Effector memory CD8-positive, alpha-beta T cell (primary cell): Measurements from ENCODE around the gene ZC3H11A.
"Not testable (repeated sequence)": the region's sequence is repeated elsewhere in the genome, so short reads cannot be mapped to it uniquely, and the experiment has no call there.

Experiments used
- ATAC-seq: fragments of 150-1000 bp; cut with Tn5 transposase; replicated peaks from 2 replicates; pipeline ENCODE4 v1.10.0; 2021; ENCODE audit warnings: mild to moderate bottlenecking, moderate library complexity
- DNase-seq, 3 experiments: peaks; one replicate each; pipeline ENCODE4 v3.0.0; 2021
- H3K27ac Mint-ChIP-seq, 2 donors: one replicate each; pipeline ENCODE4 v1.8.0; 2022; ENCODE audit warnings: mild to moderate bottlenecking in 2 of 2, mixed read lengths in 2 of 2, moderate library complexity in 2 of 2
- H3K27me3 Mint-ChIP-seq, 2 donors: one replicate each; pipeline ENCODE4 v1.8.0; 2022; ENCODE audit warnings: mixed read lengths in 2 of 2
- H3K36me3 Mint-ChIP-seq: one replicate; pipeline ENCODE4 v1.8.0; 2022; ENCODE audit warnings: mild to moderate bottlenecking, moderate library complexity, mixed read lengths; ENCODE audit not compliant: insufficient read depth
- H3K4me1 Mint-ChIP-seq, 2 donors: one replicate each; pipeline ENCODE4 v1.8.0; 2022; ENCODE audit warnings: low read depth in 2 of 2, mixed read lengths in 2 of 2
- H3K4me3 Mint-ChIP-seq, 2 donors: one replicate each; pipeline ENCODE4 v1.8.0; 2022; ENCODE audit warnings: mild to moderate bottlenecking in 2 of 2, mixed read lengths in 2 of 2, moderate library complexity in 2 of 2
- H3K9me3 Mint-ChIP-seq, 2 donors: one replicate each; pipeline ENCODE4 v1.8.0; 2022; ENCODE audit warnings: mixed read lengths in 2 of 2

Gene ZC3H11A

DNA sequence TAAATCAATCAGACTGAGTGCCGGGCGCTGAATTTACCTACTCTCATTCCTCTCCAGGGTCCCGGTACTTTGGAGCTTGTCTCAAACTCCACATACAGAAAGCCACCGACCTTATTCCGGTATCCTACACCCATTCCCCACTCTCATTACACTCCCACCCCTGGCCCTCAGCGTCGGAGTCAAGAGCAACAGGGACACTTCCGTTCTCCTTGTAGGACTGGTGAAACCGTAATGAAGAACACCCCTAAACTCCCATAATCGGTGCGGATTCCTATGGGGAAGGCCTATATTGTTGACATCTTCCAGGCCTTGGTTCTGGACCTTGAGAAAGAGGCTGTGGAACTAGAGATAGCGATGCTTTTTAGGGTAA lies 798 bp downstream of the ZC3H11A start:
- Mint-ChIP-seq H3K4me1 (peaks cover 25 to 51% of the 10 kb centered on the region in 2 donors), H3K27me3 (no peaks in the 10 kb centered on the region), H3K27ac (peak overlapping the region; percentile 96 to 97), H3K9me3 (no peaks in the 10 kb centered on the region), H3K36me3 (peaks cover 14% of the 10 kb centered on the region), H3K4me3 (peak overlapping the region; percentile 95)
- DNase-seq (peak in 2 of 3 experiments; percentile 2 to 24), ATAC-seq (no peak)

DNA sequence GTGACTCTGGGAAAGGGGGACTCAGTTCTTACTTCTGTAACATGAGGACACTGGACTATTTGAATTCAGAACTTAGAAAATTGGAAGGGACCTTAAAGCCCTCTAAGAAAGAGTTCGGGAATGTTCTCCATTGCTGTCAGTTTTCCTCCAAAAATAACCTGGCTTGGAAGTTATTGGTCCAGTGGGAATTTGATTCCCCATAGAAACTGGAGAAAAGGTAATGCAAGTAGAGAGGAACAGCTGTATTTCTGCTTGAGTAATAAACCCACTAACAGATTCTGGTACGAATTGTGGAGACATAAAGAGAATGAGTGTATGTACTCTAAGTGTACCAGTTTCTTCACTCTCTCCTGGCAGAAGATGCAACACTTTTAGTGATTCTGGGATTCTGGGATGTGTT lies 1.8 kb downstream of the ZC3H11A start:
- ATAC-seq (no peak), DNase-seq (no peak)
- peaks cover 14% of the 10 kb centered on the region for H3K36me3 Mint-ChIP-seq

DNA sequence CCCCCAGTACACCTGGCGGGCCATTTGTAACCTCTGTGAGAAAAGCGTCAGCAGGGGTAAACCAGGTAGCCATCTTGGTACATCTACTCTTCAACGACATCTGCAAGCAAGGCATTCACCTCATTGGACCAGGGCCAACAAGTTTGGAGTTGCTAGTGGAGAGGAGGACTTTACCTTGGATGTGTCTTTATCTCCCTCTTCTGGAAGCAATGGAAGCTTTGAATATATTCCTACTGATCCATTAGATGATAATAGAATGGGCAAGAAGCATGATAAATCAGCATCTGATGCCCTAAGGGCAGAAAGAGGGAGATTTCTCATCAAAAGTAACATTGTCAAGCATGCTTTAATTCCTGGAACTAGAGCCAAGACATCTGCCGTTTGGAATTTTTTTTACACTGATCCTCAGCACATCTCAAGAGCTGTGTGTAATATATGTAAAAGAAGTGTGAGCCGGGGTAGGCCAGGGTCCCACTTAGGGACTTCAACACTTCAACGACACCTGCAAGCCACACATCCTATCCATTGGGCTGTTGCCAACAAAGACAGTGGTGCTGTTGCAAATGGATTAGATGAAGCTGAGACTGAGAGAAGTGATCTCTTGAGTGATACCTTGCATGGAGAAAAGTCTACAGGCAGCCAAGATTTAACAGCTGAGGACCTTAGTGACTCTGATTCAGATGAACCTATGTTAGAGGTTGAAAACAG lies 2.7 kb downstream of the ZC3H11A start:
- Mint-ChIP-seq H3K36me3 (peaks cover 19% of the 10 kb centered on the region), H3K27ac (no peak overlapping the region)

More for the DNA sequence above, 1.8 kb downstream of the ZC3H11A start:
- Mint-ChIP-seq H3K4me1 (peaks cover 25 to 56% of the 10 kb centered on the region in 2 donors), H3K27ac (peak overlapping the region in 1 of 2 donors; percentile 97), H3K9me3 (no peaks in the 10 kb centered on the region), H3K27me3 (no peaks in the 10 kb centered on the region), H3K4me3 (peak overlapping the region; percentile 95)

DNA sequence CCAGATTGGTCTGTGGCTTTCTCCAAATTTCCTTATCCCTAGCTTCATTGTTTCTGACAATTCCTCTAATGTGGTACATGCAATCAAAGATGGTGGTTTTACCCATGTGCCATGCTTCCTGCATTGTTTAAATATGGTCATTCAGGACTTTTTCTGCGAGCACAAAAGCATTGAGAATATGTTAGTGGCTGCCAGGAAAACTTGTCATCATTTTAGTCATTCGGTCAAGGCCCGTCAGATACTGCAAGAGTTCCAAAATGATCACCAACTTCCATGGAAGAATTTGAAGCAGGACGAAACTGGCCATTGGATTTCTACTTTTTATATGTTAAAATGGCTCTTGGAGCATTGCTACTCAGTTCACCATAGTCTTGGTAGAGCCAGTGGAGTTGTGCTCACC lies 3.7 kb downstream of the ZC3H11A start:
- ATAC-seq (no peak), DNase-seq (no peak)
- peak overlapping the region in 1 of 2 donors; percentile 3 for H3K4me3 Mint-ChIP-seq
- H3K27me3 Mint-ChIP-seq: no peaks in the 10 kb centered on the region
- peaks cover 30% of the 10 kb centered on the region for H3K36me3 Mint-ChIP-seq
- H3K4me1 Mint-ChIP-seq: peaks cover 29 to 66% of the 10 kb centered on the region in 2 donors
- peak overlapping the region in 1 of 2 donors; percentile 19 for H3K27ac Mint-ChIP-seq
- H3K9me3 Mint-ChIP-seq: no peaks in the 10 kb centered on the region

More for the DNA sequence above, 2.7 kb downstream of the ZC3H11A start:
- H3K27me3 Mint-ChIP-seq: no peaks in the 10 kb centered on the region
- ATAC-seq (no peak), DNase-seq (no peak)
- H3K9me3 Mint-ChIP-seq: no peaks in the 10 kb centered on the region
- peaks cover 26 to 61% of the 10 kb centered on the region in 2 donors for H3K4me1 Mint-ChIP-seq
- H3K4me3 Mint-ChIP-seq: peak overlapping the region in 1 of 2 donors; percentile 95

DNA sequence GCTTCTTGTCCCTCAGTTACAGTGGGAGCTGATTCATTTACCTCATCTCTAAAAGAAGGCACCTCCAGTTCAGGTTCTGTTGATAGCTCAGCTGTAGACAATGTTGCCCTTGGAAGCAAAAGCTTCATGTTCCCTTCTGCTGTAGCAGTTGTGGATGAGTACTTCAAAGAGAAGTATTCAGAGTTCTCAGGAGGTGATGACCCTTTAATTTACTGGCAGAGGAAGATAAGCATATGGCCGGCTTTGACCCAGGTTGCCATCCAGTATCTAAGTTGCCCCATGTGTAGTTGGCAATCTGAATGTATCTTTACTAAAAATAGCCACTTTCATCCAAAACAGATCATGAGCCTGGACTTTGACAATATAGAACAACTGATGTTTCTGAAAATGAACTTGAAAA lies 4.5 kb downstream of the ZC3H11A start:
- Mint-ChIP-seq H3K4me3 (no peak overlapping the region), H3K27ac (peak overlapping the region in 1 of 2 donors; percentile 46), H3K4me1 (peaks cover 31 to 69% of the 10 kb centered on the region in 2 donors), H3K9me3 (no peaks in the 10 kb centered on the region), H3K27me3 (no peaks in the 10 kb centered on the region), H3K36me3 (peaks cover 37% of the 10 kb centered on the region)
- DNase-seq (no peak), ATAC-seq (no peak)

DNA sequence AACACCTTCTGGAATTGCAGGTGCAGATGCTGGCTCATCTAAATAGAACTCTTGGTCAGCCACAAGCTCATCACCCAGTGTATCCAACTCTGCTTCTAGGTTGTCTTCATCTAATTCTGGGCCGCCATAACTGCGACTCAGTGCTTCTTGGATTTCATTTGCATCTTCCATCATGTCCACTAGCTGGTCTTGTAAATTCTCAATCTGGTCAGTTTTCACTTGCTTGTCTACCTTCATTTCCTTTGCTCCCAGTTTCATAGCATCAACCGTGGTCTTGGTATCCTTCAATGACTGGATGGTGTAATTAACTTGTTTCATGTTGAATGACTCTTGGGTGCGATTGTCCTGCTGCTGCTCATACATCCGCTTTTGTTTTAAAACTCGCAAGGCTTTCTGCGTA lies 10.3 kb downstream of the ZC3H11A start:
- Mint-ChIP-seq H3K27ac (peak overlapping the region in 1 of 2 donors; percentile 19), H3K4me1 (peaks cover 17 to 32% of the 10 kb centered on the region in 2 donors), H3K4me3 (no peak overlapping the region), H3K27me3 (no peaks in the 10 kb centered on the region), H3K36me3 (peaks cover 67% of the 10 kb centered on the region), H3K9me3 (no peaks in the 10 kb centered on the region)
- DNase-seq (no peak), ATAC-seq (no peak)

DNA sequence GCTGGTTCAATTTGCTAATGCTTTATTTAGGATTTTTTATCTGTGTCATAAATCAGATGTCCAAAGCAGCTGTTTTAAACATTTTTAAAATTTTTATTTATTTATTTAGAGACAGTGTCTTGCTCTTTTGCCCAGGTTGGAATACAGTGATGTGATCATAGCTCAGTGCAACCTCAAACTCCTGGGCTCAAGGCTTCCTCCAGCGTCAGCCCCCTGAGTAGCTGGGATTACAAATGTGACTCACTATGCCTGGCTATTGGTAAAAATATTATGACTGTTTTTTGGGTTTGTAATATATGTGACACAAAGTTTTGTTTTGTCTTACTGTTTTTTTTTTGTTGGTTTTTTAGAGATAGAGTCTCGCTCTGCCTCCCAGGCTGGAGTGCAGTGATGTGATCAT lies 11.8 kb downstream of the ZC3H11A start:
- DNase-seq: no peak
- no peaks in the 10 kb centered on the region for H3K9me3 Mint-ChIP-seq
- peaks cover 17 to 35% of the 10 kb centered on the region in 2 donors for H3K4me1 Mint-ChIP-seq
- no peak overlapping the region for H3K27ac Mint-ChIP-seq
- H3K27me3 Mint-ChIP-seq: no peaks in the 10 kb centered on the region
- peaks cover 78% of the 10 kb centered on the region for H3K36me3 Mint-ChIP-seq
- no peak for ATAC-seq
- no peak overlapping the region for H3K4me3 Mint-ChIP-seq

DNA sequence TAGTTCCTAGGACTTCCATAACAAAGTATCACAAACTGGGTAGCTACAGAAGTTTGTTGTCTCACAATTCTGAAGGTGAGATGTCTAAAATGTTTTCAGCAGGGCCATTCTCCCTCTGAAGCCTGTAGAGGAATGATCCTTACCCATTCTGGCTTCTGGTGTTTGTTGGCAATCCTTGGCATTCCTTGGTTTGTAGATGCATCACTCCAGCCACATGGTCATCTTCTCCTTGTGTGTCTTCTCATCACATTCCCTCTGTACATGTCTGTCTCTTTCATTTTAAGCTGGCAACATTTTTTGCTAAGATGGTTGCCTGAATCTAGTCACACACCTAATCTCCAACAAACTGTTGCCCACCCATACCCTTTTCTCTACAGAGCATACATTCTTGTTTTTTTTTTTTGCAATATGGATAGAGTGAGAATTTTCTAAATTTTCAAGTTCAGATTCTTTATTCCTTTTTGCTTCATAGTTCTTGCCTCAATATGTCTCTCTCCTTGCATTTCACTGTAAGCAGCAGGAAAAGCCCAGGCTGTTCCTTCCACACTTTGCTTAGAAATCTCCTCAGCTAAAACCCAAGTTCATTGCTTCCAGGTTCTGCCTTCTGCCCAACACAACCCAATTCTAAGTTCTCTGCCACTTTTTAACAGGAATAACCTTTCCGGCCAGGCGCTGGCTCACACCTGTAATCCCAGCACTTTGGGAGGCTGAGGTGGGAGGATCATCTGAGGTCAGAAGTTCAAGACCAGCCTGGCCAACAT lies 18.3 kb downstream of the ZC3H11A start:
- Mint-ChIP-seq H3K27me3 (no peaks in the 10 kb centered on the region), H3K4me1 (peaks cover 6 to 37% of the 10 kb centered on the region in 2 donors), H3K36me3 (peaks cover 73% of the 10 kb centered on the region), H3K9me3 (no peaks in the 10 kb centered on the region), H3K4me3 (no peak overlapping the region), H3K27ac (peak overlapping the region; percentile 71 to 86)
- no peak for ATAC-seq
- no peak for DNase-seq

DNA sequence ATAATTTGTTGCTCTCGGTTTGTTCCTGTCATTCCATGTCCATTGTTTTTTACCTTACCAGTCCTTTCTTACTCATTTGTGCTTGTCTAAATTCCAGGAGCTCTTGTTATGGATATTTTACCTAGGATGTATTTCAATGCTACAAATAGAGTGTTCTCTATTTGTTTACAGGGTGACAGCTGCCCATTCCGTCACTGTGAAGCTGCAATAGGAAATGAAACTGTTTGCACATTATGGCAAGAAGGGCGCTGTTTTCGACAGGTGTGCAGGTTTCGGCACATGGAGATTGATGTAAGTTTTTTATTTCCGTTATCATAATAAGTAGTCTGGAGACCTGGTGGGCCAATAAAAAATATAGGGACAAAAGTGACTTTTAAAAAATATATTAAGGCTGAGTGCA lies 23.0 kb downstream of the ZC3H11A start:
- ATAC-seq: no peak
- Mint-ChIP-seq H3K27me3 (no peaks in the 10 kb centered on the region), H3K36me3 (peaks cover 89% of the 10 kb centered on the region), H3K4me1 (peaks cover 13 to 48% of the 10 kb centered on the region in 2 donors), H3K4me3 (no peak overlapping the region), H3K27ac (no peak overlapping the region), H3K9me3 (no peaks in the 10 kb centered on the region)
- no peak for DNase-seq

DNA sequence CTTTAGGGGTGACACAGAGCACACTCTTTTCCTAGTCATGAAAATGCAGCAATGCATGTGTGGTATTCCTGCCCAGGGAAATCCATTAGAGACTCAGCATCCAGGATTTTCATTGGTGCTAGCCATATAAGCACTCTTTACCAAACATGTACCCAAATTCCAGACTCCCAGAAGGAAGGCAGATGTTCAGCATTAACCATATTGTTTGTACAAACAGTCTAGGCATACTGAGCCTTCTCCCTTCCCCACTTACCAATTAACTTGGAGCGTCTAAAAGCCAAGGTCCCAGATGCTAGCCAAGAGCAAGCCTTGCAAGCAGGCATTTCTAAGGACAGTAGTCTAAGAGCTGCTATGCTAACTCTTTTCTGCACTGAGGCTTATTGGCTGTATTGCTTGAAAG lies 27.9 kb downstream of the ZC3H11A start:
- ATAC-seq: no peak

DNA sequence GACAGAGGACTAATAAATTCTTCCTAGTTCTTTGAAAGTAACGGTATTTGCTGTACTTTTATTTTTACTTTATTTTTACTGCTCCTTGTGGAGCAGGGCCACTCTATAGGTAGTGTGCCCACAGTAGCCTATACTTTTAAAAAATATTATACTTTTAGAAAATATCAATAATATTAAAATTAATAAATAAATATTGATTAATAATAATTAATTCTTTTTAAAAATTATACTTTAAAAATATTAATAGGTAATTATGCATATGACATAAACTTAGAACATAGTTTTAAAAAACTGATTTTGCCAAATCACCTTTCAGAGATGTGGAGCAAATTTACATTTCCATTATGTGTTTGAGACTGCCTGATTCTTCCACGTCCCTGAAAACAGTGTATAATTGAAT lies 30.8 kb downstream of the ZC3H11A start:
- H3K27me3 Mint-ChIP-seq: no peaks in the 10 kb centered on the region
- H3K9me3 Mint-ChIP-seq: no peaks in the 10 kb centered on the region
- H3K36me3 Mint-ChIP-seq: peaks cover 82% of the 10 kb centered on the region
- no peak for DNase-seq
- no peak overlapping the region for H3K27ac Mint-ChIP-seq
- peaks cover 8 to 34% of the 10 kb centered on the region in 2 donors for H3K4me1 Mint-ChIP-seq
- ATAC-seq: no peak
- H3K4me3 Mint-ChIP-seq: no peak overlapping the region

More for the DNA sequence above, 27.9 kb downstream of the ZC3H11A start:
- Mint-ChIP-seq H3K4me1 (peaks cover 8 to 39% of the 10 kb centered on the region in 2 donors), H3K9me3 (no peaks in the 10 kb centered on the region), H3K27ac (peak overlapping the region in 1 of 2 donors; percentile 65), H3K4me3 (no peak overlapping the region), H3K36me3 (peaks cover 82% of the 10 kb centered on the region), H3K27me3 (no peaks in the 10 kb centered on the region)
- no peak for DNase-seq

DNA sequence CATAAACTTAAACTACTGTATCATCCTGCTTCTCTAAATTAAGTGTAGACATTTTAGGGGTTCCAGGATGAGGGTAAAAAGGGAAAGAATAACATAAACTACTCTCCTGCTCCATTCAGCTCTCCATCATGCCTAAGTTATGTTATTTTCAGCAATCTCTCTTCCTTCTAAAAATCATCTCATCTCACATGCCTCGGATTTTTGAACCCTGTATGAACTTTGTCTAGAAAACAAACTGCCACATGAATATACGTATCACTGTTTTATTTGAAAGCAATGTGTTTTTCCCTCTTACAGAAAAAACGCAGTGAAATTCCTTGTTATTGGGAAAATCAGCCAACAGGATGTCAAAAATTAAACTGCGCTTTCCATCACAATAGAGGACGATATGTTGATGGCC lies 32.6 kb downstream of the ZC3H11A start:
- ATAC-seq: no peak
- no peak for DNase-seq
- Mint-ChIP-seq H3K4me3 (no peak overlapping the region), H3K9me3 (no peaks in the 10 kb centered on the region), H3K36me3 (peaks cover 82% of the 10 kb centered on the region), H3K4me1 (peaks cover 2 to 19% of the 10 kb centered on the region in 2 donors), H3K27me3 (no peaks in the 10 kb centered on the region), H3K27ac (no peak overlapping the region)

DNA sequence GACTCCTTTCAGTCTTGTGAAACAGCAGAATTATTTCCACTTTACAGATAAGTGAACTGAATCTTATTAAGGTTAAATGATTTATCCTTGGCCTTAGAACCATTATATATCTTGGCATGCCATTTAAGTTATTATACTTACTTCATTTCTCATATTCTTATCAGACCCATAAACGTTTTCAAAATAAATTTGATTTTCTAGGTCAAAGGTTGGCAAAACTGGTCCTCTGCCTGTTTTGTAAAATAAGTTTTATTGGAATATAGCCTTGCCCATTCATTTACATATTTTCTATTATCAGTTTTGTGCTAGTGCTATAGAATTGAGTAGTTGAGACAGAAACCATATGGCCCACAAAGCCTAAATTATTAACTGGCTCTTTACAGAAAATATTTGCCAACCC lies 33.1 kb downstream of the ZC3H11A start:
- ATAC-seq (no peak), DNase-seq (no peak)
- Mint-ChIP-seq H3K36me3 (peaks cover 86% of the 10 kb centered on the region), H3K9me3 (no peaks in the 10 kb centered on the region), H3K4me3 (no peak overlapping the region), H3K27me3 (no peaks in the 10 kb centered on the region), H3K4me1 (peaks cover 2 to 14% of the 10 kb centered on the region in 2 donors), H3K27ac (no peak overlapping the region)

DNA sequence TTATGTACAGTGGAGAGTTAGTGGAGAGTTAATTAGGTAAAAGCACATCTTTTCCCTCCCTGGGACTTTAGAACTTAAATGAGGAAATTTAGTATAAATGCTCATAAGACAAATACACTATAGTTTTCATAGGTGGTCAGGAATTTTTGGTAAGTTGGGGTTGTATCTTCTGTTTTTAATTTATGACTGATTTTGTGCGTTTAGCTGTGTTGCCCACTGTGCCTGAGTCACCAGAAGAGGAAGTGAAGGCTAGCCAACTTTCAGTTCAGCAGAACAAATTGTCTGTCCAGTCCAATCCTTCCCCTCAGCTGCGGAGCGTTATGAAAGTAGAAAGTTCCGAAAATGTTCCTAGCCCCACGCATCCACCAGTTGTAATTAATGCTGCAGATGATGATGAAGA lies 33.8 kb downstream of the ZC3H11A start:
- not testable (repeated sequence) for H3K9me3 Mint-ChIP-seq, DNase-seq, H3K4me1 Mint-ChIP-seq, ATAC-seq, H3K27me3 Mint-ChIP-seq, H3K4me3 Mint-ChIP-seq
- Mint-ChIP-seq H3K36me3 (peaks cover 86% of the 10 kb centered on the region), H3K27ac (peak overlapping the region in 1 of 2 donors; percentile 16)
